RPMI7951 (cell line): ENCODE measurements around the gene ACBD5. TPM values are rescaled to one million over a fixed set of nuclear protein-coding genes. Genes with fewer than 3 reads are reported as not detected.

ENCODE experiments used
- DNase-seq: peaks from one replicate; pipeline ENCODE4 v3.0.0-alpha.2; 2012; ENCODE audit warnings: low read depth
- total RNA-seq: library from RNA; depleted of rRNA; stranded (reverse); fragments of >200 nt; shearing (Covaris generic); gene quantifications from 2 replicates; pipeline ENCODE4 v1.2.3, GENCODE V29; 2014; rRNA removed

ACBD5 gene
- total RNA-seq, 1 experiment from 2014 or later, result 28.2 TPM

DNA sequence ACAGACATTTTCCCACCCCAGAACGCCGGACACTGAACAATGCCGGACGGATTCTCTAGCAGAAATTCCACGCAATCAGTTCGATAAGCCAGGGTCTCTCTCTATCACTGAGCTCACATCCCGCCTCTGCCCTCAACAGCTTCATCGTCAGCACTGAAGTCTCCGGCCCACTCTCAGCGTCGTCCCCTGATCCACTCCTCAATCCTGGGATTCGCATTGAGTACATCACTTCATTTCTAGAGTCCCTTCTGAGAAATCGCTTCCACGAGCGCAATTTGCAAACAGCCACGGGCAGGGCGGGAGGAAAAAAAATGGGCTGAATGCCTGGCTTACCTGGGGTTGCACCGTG lies 86.8 kb downstream of the ACBD5 start:
- DNase-seq, result peak; percentile 26

- no peak for DNase-seq
Measured at GRCh38 chr10:27153329-27153728, 87.3 kb downstream of the ACBD5 start.

- DNase-seq, result no peak
Measured at GRCh38 chr10:27152687-27153086, 87.9 kb downstream of the ACBD5 start.

- no peak for DNase-seq
Measured at GRCh38 chr10:27150261-27150660, 90.3 kb downstream of the ACBD5 start.

- DNase-seq, result no peak
Measured at GRCh38 chr10:27147701-27148100, 92.9 kb downstream of the ACBD5 start.

DNA sequence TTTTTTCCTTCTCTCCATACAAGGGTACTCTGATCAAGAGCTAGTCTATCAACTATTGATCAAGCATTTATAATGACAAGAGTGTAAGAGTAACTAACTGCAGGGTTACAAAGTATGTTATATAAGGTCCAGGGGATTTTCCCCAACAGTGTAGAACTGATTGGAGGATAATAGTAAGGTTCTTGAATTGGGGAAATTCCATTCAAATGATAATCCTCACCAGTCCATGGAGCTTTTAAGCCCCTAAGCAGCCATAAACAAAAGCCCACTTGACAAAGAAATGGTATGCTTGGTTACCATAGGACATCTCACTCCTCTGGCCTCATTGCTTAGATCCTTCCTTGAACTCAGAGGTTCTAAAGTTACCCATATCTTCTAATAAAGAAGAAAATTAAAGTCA lies 94.7 kb downstream of the ACBD5 start:
- DNase-seq, result no peak

Other genes with a start within 250 kb of the ACBD5 start
- 10.5 and 13.6 TPM in 2 replicates for gene ANKRD26, start 140.3 kb downstream of the ACBD5 start, total RNA-seq
- 162 and 165 TPM in 2 replicates for gene YME1L1, start 86.4 kb downstream of the ACBD5 start, total RNA-seq
- 35.1 and 36.5 TPM in 2 replicates for gene MASTL, start 85.4 kb downstream of the ACBD5 start, total RNA-seq